H9 (cell line): Measurements from ENCODE around the gene ERO1B. TPM values are rescaled to one million over a fixed set of nuclear protein-coding genes. Genes with fewer than 3 reads are reported as not detected.

Experiments used
- DNase-seq: peaks from one replicate; pipeline ENCODE4 v3.0.0-alpha.2; 2017
- H2AFZ ChIP-seq: one replicate; pipeline ENCODE4 v1.6.1; 2013; ENCODE audit warnings: mild to moderate bottlenecking, low read length, control low read depth, moderate library complexity
- H2AK5ac ChIP-seq: 2 replicates; pipeline ENCODE4 v1.6.1; 2013; ENCODE audit warnings: low read length, control low read depth, mixed read lengths; ENCODE audit not compliant: insufficient read length
- H2BK120ac ChIP-seq: one replicate; pipeline ENCODE4 v1.6.1; 2013; ENCODE audit warnings: low read depth, mild to moderate bottlenecking, low read length, control low read depth, inconsistent platforms; ENCODE audit not compliant: poor library complexity, severe bottlenecking
- H2BK12ac ChIP-seq: 2 replicates; pipeline ENCODE4 v1.6.1; 2013; ENCODE audit warnings: low read length, control low read depth, mixed read lengths, low read depth; ENCODE audit not compliant: insufficient read length
- H2BK15ac ChIP-seq: 2 replicates; pipeline ENCODE4 v1.6.1; 2013; ENCODE audit warnings: low read depth, low read length, control low read depth
- H2BK20ac ChIP-seq: one replicate; pipeline ENCODE4 v1.6.1; 2013; ENCODE audit warnings: low read depth, mild to moderate bottlenecking, low read length, control low read depth, inconsistent platforms; ENCODE audit not compliant: poor library complexity, severe bottlenecking
- H2BK5ac ChIP-seq: 2 replicates; pipeline ENCODE4 v1.6.1; 2013; ENCODE audit warnings: low read length, control low read depth, mixed read lengths; ENCODE audit not compliant: insufficient read length
- H3K14ac ChIP-seq: 2 replicates; pipeline ENCODE4 v1.6.1; 2013; ENCODE audit warnings: low read length, control low read depth; ENCODE audit not compliant: insufficient read depth
- H3K18ac ChIP-seq: 2 replicates; pipeline ENCODE4 v1.6.1; 2013; ENCODE audit warnings: low read depth, mild to moderate bottlenecking, mixed read lengths, low read length, control low read depth; ENCODE audit not compliant: insufficient read length
- H3K23ac ChIP-seq: 2 replicates; pipeline ENCODE4 v1.6.1; 2013; ENCODE audit warnings: low read length, control low read depth, mixed read lengths, low read depth; ENCODE audit not compliant: insufficient read length
- H3K23me2 ChIP-seq: 2 replicates; pipeline ENCODE4 v1.6.1; 2013; ENCODE audit warnings: low read depth, mild to moderate bottlenecking, mixed read lengths, low read length, control low read depth; ENCODE audit not compliant: insufficient read length, poor library complexity, severe bottlenecking
- H3K27ac ChIP-seq: 2 replicates; pipeline ENCODE4 v1.5.1; 2013; ENCODE audit warnings: low read length, control low read depth, mixed read lengths, low read depth; ENCODE audit not compliant: insufficient read length
- H3K27me3 ChIP-seq: 2 replicates; pipeline ENCODE4 v1.6.1; 2013; ENCODE audit warnings: low read length, control low read depth, inconsistent platforms; ENCODE audit not compliant: insufficient read depth
- H3K4ac ChIP-seq: 2 replicates; pipeline ENCODE4 v1.6.1; 2013; ENCODE audit warnings: low read depth, mild to moderate bottlenecking, control low read depth, inconsistent platforms, low read length, moderate library complexity
- H3K4me1 ChIP-seq: 2 replicates; pipeline ENCODE4 v1.6.1; 2013; ENCODE audit warnings: low read length, control low read depth, inconsistent platforms; ENCODE audit not compliant: insufficient read depth
- H3K4me2 ChIP-seq: 2 replicates; pipeline ENCODE4 v1.6.1; 2013; ENCODE audit warnings: low read length, control low read depth, mixed read lengths; ENCODE audit not compliant: insufficient read length, insufficient read depth
- H3K56ac ChIP-seq: 2 replicates; pipeline ENCODE4 v1.6.1; 2013; ENCODE audit warnings: low read depth, mild to moderate bottlenecking, mixed read lengths, low read length, control low read depth; ENCODE audit not compliant: insufficient read length
- H3K79me1 ChIP-seq: 2 replicates; pipeline ENCODE4 v1.6.1; 2013; ENCODE audit warnings: low read depth, mild to moderate bottlenecking, moderate library complexity, low read length, control low read depth, inconsistent platforms; ENCODE audit not compliant: insufficient read depth, poor library complexity, severe bottlenecking
- H3K79me2 ChIP-seq: 2 replicates; pipeline ENCODE4 v1.6.1; 2013; ENCODE audit warnings: low read length, control low read depth, inconsistent platforms; ENCODE audit not compliant: insufficient read depth
- H3K9ac ChIP-seq: 2 replicates; pipeline ENCODE4 v1.6.1; 2013; ENCODE audit warnings: low read length, control low read depth, mixed read lengths; ENCODE audit not compliant: insufficient read length; ENCODE audit errors: extremely low read depth
- H3K9me3 ChIP-seq: one replicate; pipeline ENCODE4 v1.6.1; 2013; ENCODE audit warnings: low read depth, low read length, inconsistent platforms; ENCODE audit not compliant: control insufficient read depth
- H3T11ph ChIP-seq: one replicate; pipeline ENCODE4 v1.6.1; 2013; ENCODE audit warnings: mild to moderate bottlenecking, low read length, control low read depth, inconsistent platforms
- H4K20me1 ChIP-seq: one replicate; pipeline ENCODE4 v1.6.1; 2013; ENCODE audit not compliant: control insufficient read depth, insufficient read length, insufficient read depth
- H4K5ac ChIP-seq: 2 replicates; pipeline ENCODE4 v1.6.1; 2013; ENCODE audit warnings: low read depth, mild to moderate bottlenecking, mixed read lengths, low read length, control low read depth; ENCODE audit not compliant: insufficient read length
- H4K8ac ChIP-seq: replicated peaks from 2 replicates; pipeline ENCODE4 v1.6.1; 2013; ENCODE audit warnings: low read length, control low read depth, mixed read lengths, low read depth; ENCODE audit not compliant: insufficient read length
- H4K91ac ChIP-seq: 2 replicates; pipeline ENCODE4 v1.6.1; 2013; ENCODE audit warnings: low read depth, mild to moderate bottlenecking, moderate library complexity, mixed read lengths, low read length, control low read depth; ENCODE audit not compliant: insufficient read length
- H3K27ac Mint-ChIP-seq, 3 experiments: 2 replicates in 2 of 3; 3 replicates in 1 of 3; pipeline ENCODE4 v1.8.0; 2020 to 2021; ENCODE audit warnings: mixed read lengths in 3 of 3, mild to moderate bottlenecking in 1 of 3, moderate library complexity in 1 of 3
- H3K27me3 Mint-ChIP-seq: 2 replicates; pipeline ENCODE4 v1.8.0; 2021; ENCODE audit warnings: low read depth, mild to moderate bottlenecking, moderate library complexity, mixed read lengths
- H3K36me3 Mint-ChIP-seq, 3 experiments: 2 replicates in 2 of 3; 3 replicates in 1 of 3; pipeline ENCODE4 v1.8.0; 2020 to 2021; ENCODE audit warnings: low read depth in 3 of 3, mixed read lengths in 3 of 3; ENCODE audit not compliant: insufficient read depth in 1 of 3
- H3K4me1 Mint-ChIP-seq, 2 experiments: 2 replicates each; pipeline ENCODE4 v1.8.0; 2020; ENCODE audit warnings: mixed read lengths in 2 of 2
- H3K4me3 Mint-ChIP-seq, 2 experiments: 2 replicates in 1 of 2; 3 replicates in 1 of 2; pipeline ENCODE4 v1.8.0; 2020 to 2021; ENCODE audit warnings: mild to moderate bottlenecking in 2 of 2, mixed read lengths in 2 of 2, moderate library complexity in 1 of 2
- H3K9me3 Mint-ChIP-seq, 2 experiments: 2 replicates in 1 of 2; 3 replicates in 1 of 2; pipeline ENCODE4 v1.8.0; 2020; ENCODE audit warnings: mild to moderate bottlenecking in 2 of 2, mixed read lengths in 2 of 2, moderate library complexity in 1 of 2
- WGBS: extraction: QIAGEN DNeasy Blood & Tissue Kit; methylation state at CpG from one replicate; pipeline ENCODE4 v1.1.7; 2013; ENCODE audit warnings: missing lambda C conversion rate, low lambda C conversion rate, mixed read lengths; ENCODE audit not compliant: insufficient read length; ENCODE audit errors: extremely low coverage; 5-methylcytosine and 5-hydroxymethylcytosine counted together
- total RNA-seq: library from RNA; stranded (reverse); gene quantifications from 2 replicates; pipeline ENCODE4 v1.2.1, GENCODE V29; 2021
- TF ChIP-seq, protein P1 (sequence below): fragments of 200-600 bp; sonication (generic); conservative IDR thresholded peaks from 3 replicates; pipeline ENCODE4 v1.8.0; 2021; ENCODE audit warnings: antibody characterized with exemption, mild to moderate bottlenecking

The ERO1B gene
- total RNA-seq, 1 experiment from 2014 or later: 1.5 TPM

DNA sequence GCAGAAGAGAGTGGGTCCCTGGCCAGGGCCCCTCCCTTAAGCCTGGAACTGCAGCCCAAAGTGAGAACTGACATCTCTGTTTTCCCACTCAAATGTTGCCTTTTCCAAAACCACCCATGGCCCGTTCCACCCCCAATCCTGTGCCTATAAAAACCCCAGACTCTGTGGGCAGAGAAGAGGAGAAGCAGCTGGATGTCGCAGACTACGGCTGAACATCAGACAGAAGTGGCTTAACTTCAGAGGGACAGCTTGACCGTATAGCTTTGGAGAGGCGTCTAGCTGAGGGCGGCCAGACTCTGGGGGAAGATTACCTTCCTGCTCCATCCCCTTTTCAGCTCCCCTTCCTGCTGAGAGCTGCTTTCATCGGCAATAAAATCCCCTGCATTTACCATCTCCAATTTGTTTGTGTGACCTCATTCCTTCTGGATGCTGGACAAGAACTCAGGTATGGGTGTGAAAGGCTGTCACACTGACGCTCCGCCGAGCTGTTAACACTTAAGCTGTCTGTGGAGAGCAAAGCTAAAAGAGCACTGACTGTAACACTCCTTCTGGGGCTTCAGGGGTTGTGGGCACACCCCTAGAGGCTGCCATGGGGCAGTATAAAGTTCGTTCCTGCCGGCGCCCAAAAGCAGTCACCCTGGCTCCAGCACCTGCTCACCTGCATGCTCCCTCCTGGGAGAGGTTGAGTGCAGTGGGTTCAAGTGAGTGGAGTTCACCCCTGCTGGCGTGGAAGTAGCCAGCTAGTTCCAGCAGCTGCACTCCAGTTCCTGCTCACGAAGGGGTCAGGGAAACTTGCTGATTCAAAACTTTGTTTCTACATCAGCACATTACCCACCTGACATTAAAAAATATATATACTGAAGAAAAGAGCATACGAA is 19.6 kb upstream of the ERO1B start:
- Histone ChIP-seq H2BK20ac (no peak overlapping the region), H3K4ac (no peak overlapping the region), H3K79me1 (no peaks in the 10 kb centered on the region), H3T11ph (no peak overlapping the region), H3K27me3 (no peaks in the 10 kb centered on the region), H4K91ac (no peak overlapping the region), H4K20me1 (no peaks in the 10 kb centered on the region), H2AFZ (no peak overlapping the region), H2BK5ac (no peak overlapping the region), H3K14ac (no peak overlapping the region), H3K23me2 (no peaks in the 10 kb centered on the region), H3K27ac (no peak overlapping the region), H3K9me3 (no peaks in the 10 kb centered on the region), H2BK15ac (no peak overlapping the region), H3K4me2 (no peak overlapping the region), H3K79me2 (no peaks in the 10 kb centered on the region), H2BK120ac (no peak overlapping the region), H3K9ac (no peak overlapping the region), H3K18ac (no peak overlapping the region), H2AK5ac (no peak overlapping the region), H2BK12ac (no peak overlapping the region), H3K56ac (no peak overlapping the region), H4K5ac (no peak overlapping the region), H3K4me1 (no peaks in the 10 kb centered on the region), H3K23ac (no peak overlapping the region), H4K8ac (no peak overlapping the region)
- DNase-seq: no peak
- no CpG with 5 or more reads among the region's 16 CpGs for WGBS
- TF ChIP-seq, protein P1, sequence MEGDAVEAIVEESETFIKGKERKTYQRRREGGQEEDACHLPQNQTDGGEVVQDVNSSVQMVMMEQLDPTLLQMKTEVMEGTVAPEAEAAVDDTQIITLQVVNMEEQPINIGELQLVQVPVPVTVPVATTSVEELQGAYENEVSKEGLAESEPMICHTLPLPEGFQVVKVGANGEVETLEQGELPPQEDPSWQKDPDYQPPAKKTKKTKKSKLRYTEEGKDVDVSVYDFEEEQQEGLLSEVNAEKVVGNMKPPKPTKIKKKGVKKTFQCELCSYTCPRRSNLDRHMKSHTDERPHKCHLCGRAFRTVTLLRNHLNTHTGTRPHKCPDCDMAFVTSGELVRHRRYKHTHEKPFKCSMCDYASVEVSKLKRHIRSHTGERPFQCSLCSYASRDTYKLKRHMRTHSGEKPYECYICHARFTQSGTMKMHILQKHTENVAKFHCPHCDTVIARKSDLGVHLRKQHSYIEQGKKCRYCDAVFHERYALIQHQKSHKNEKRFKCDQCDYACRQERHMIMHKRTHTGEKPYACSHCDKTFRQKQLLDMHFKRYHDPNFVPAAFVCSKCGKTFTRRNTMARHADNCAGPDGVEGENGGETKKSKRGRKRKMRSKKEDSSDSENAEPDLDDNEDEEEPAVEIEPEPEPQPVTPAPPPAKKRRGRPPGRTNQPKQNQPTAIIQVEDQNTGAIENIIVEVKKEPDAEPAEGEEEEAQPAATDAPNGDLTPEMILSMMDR: no peak
- Mint-ChIP-seq H3K27ac (peak overlapping the region in 1 of 3 experiments; percentile 70; a peak in 2 of 7 replicates), H3K36me3 (no peaks in the 10 kb centered on the region; a peak in 1 of 7 replicates), H3K4me3 (no peak overlapping the region), H3K4me1 (peaks cover 5 to 9% of the 10 kb centered on the region in 2 experiments; a peak in 3 of 4 replicates), H3K27me3 (no peaks in the 10 kb centered on the region), H3K9me3 (no peaks in the 10 kb centered on the region)
